HG03558 (cell line): Measurements from ENCODE around the gene NEK7.
"Not testable (repeated sequence)": the region's sequence is repeated elsewhere in the genome, so short reads cannot be mapped to it uniquely, and the experiment has no call there.

Source experiments
- ATAC-seq: cut with Tn5 transposase; IDR thresholded peaks from one replicate; pipeline ENCODE4 v1.9.1; 2021; ENCODE audit warnings: moderate number of reproducible peaks; ENCODE audit not compliant: unreplicated experiment; ENCODE audit errors: extremely low read depth

NEK7 gene

GRCh38 chr1:198273748-198274295 lies 117.0 kb downstream of the NEK7 start:
- ATAC-seq = no peak

- ATAC-seq = no peak
Measured at GRCh38 chr1:198275597-198275996, 118.8 kb downstream of the NEK7 start.

GRCh38 chr1:198276241-198276640 lies 119.4 kb downstream of the NEK7 start:
- no peak for ATAC-seq

DNA sequence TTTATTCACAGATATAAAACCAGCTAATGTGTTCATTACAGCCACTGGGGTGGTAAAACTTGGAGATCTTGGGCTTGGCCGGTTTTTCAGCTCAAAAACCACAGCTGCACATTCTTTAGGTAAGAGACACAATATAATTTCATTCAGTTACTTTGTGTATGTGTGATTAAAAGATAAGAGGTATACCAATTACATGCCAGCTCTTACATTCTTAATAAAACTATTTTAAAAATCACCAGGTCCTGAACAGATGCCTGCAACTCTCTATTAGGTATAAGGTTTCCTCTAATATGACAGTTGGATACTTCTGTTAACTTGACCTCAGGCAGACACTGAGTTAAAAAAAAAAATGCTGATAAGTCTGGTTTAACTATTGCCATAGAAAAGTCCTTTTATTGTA lies 122.1 kb downstream of the NEK7 start:
- ATAC-seq = no peak

DNA sequence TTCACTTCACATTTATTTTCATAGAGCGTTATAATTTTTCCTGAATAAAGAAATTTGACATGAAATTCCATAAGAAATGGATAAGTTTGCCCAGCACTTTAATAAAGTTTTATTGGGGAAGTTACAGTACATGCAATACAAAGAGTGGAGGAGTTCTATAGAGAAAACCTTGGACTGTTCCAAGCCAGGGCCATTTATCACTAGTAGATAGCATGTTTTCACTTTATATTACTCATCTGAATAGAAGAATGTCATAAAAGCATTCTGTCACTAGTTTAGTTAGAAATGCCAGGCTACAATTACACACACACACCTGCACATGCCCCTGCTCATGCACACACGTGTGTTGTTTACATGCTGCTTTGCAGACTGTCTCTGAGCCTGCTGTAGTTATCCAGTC lies 123.3 kb downstream of the NEK7 start:
- ATAC-seq = no peak

GRCh38 chr1:198281911-198282310 lies 125.1 kb downstream of the NEK7 start:
- no peak for ATAC-seq

DNA sequence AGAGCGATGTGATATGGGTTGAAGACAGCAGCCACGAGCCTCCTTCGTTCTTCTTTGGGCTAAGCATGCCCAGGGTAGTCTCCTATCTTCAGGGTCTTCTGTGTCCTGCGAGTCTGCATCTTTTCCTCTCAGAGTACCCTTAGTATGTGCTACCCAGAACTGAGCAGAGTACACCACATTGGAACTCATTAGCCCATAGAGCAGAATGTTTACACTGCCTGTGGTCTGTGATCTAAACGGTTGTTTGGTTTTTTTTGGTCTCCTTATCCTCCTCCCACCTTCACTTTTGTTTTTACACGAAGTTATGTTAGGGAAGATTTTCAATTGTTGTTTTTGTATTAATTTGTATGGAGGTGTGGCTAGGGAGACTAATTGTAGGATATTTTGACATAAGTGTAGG lies 126.4 kb downstream of the NEK7 start:
- no peak for ATAC-seq

DNA sequence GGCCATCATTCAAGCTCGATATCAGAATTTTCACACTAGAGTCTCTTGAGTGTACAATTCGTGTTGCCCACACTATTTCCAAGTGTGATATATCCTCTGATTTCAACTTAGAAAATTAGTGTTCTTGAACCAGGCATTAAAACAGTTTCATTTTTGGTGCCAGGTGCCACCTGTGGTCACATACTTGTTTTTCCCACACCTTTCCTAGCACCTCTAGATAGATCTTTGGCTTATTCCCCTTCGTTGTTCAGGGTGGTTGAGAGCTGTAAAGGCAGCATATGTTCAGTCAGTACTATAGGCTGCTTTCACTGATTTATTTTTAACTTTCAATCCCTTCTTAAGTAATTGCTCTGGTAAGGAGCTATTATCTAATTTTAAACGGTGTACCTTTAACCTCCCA lies 131.1 kb downstream of the NEK7 start:
- no peak for ATAC-seq

- ATAC-seq = no peak
Measured at GRCh38 chr1:198290089-198290683, 133.4 kb downstream of the NEK7 start.

DNA sequence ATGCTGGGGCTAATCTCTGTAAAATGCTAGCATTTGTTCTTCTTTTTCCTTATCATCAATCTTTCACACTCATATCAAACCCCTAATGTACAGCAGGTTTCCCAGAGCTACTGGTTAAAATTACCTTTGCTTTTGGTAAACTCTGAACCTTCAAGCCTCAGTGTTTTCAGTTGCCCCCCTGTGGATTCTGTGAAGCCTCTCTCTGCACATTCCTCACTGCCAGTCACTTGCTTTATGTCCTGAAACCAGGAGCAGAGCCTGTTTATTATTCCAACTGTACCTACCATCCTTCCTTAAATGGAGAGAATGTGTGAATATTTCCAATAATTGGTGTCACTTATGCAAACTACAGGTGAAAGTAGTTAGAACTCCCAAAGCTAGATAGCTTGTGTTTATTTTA lies 134.2 kb downstream of the NEK7 start:
- ATAC-seq = no peak

- no peak for ATAC-seq
Measured at GRCh38 chr1:198291924-198292323, 135.1 kb downstream of the NEK7 start.

- no peak for ATAC-seq
Measured at GRCh38 chr1:198295225-198295624, 138.4 kb downstream of the NEK7 start.

- ATAC-seq = no peak
Measured at GRCh38 chr1:198295971-198296370, 139.2 kb downstream of the NEK7 start.

DNA sequence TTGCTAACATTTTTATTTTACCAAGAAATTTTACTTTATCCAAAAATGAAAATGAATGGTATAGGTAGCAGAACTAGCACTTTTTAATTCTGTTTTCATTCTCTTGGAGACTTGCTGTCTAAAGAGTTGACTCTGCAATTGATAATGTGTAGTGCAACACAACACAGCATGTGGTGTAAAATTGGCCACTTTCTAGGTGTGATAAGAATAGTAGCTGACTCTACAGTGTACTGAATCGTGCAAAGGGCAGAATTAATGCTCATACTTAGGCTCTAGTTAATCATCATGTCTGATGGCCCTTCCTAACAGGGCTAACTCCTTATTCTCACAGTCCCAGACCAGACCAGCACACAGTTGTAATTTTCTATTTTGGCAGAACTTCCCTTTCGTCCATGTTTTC lies 140.5 kb downstream of the NEK7 start:
- no peak for ATAC-seq

- no peak for ATAC-seq
Measured at GRCh38 chr1:198298640-198299039, 141.8 kb downstream of the NEK7 start.

- no peak for ATAC-seq
Measured at GRCh38 chr1:198300451-198300850, 143.7 kb downstream of the NEK7 start.

DNA sequence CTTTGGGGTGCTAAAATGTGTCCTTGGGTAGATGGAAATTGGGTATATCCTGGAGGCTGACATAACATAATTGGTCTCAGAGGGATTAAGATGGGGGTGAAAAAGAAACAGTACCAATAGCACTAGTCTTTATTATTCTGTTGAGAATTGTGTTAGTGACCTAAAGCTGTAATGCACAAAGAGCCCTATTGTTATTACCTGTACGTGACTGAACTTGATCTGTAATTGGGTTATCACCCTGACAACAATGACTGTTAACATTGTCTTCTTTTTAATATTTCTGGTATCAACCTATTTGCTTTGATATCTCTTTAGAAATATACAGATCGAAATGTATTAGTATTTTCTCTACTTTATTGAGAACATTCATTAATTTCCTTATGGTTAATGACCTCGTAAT lies 147.6 kb downstream of the NEK7 start:
- ATAC-seq = no peak

DNA sequence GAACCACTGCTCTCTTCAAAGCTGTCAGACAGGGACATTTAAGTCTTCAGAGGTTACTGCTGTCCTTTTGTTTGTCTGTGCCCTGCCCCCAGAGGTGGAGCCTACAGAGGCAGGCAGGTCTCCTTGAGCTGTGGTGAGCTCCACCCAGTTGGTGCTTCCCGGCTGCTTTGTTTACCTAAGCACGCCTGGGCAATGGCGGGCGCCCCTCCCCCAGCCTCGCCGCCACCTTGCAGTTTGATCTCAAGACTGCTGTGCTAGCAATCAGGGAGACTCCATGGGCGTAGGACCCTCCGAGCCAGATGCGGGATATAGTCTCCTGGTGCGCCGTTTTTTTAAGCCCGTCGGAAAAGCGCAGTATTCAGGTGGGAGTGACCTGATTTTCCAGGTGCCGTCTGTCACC lies 158.0 kb downstream of the NEK7 start:
- not testable (repeated sequence) for ATAC-seq

DNA sequence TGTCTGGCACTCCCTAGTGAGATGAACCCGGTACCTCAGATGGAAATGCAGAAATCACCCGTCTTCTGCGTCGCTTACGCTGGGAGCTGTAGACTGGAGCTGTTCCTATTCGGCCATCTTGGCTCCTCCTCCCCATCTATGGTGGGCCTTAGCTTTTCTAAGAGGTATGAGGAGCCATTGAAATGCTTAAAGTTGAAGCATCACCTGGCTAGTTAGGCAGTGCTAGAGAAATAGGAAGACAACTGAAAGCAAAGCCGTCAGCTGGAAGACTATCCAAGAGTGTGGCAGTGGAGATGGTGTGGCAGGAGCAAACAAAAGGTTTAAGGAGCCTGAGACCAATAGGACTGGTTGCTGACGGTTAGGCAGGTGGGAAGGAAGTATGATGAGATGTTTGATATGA lies 158.5 kb downstream of the NEK7 start:
- ATAC-seq = not testable (repeated sequence)

- no peak for ATAC-seq
Measured at GRCh38 chr1:198316546-198317100, 159.8 kb downstream of the NEK7 start.

DNA sequence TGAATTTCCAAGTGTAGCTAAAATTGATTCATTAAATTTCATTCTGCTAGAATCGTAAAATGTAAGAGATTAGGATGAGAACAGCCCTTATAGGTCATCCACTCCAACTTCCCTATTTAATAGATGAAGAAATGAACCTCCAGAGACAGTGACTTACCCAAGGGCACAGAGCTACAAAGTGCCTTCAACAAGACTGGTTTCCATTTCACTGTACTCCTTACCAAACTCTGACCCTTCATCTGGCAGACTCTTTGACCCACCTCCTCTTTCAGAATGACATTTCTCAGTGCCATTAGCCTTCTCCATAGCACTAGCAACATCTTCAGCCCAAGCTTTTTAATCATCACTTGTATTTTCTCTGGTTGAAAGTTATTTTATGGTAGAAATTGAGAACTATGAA lies 161.3 kb downstream of the NEK7 start:
- ATAC-seq = peak; percentile 66

DNA sequence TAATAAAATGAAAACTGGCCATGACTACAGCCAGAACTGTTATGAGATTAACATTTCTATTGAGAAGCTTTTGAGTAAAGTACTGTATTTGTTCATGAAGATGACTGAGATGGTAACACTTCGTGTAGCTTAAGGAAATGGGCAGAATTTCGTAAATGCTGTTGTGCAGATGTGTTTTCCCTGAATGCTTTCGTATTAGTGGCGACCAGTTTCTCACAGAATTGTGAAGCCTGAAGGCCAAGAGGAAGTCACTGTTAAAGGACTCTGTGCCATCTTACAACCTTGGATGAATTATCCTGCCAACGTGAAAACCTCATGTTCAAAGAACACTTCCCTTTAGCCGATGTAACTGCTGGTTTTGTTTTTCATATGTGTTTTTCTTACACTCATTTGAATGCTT lies 164.0 kb downstream of the NEK7 start:
- no peak for ATAC-seq
